ENCODE results near the gene THSD7B. TPM values are rescaled to one million over a fixed set of nuclear protein-coding genes. Genes with fewer than 3 reads are reported as not detected.
A peak's percentile ranks its signal among the peaks of the same experiment; 100 is the strongest.

THSD7B gene
- total and polyA plus RNA-seq, 4 donors = 3.9 to 10.8 (median 4.0) TPM

- Histone ChIP-seq H3K4me3 (ENCODE audit: low read depth, low read length) (no peak overlapping the region), H3K27ac (ENCODE audit: low read depth, low read length) (no peak overlapping the region), H3K4me1 (ENCODE audit: control insufficient read depth, insufficient read depth, low read length) (no peaks in the 10 kb centered on the region), H3K36me3 (ENCODE audit: control insufficient read depth, insufficient read depth, low read length) (no peaks in the 10 kb centered on the region), H3K9me3 (ENCODE audit: control insufficient read depth, insufficient read depth, low read length) (peaks cover 6% of the 10 kb centered on the region), H3K27me3 (ENCODE audit: control insufficient read depth, insufficient read depth, low read length) (no peaks in the 10 kb centered on the region)
- WGBS (ENCODE audit: insufficient coverage) = 78% methylated on average over 2 of the region's 4 CpGs
- DNase-seq (ENCODE audit: low read depth in 4 of 6, low spot score in 6 of 6) = no peak
These were observed 615.3 kb downstream of the THSD7B start for GRCh38 chr2:137380610-137381009.

- Histone ChIP-seq H3K4me3 (ENCODE audit: low read depth, low read length) (no peak overlapping the region), H3K27ac (ENCODE audit: low read depth, low read length) (no peak overlapping the region), H3K9me3 (ENCODE audit: control insufficient read depth, insufficient read depth, low read length) (peaks cover 6% of the 10 kb centered on the region), H3K36me3 (ENCODE audit: control insufficient read depth, insufficient read depth, low read length) (no peaks in the 10 kb centered on the region), H3K27me3 (ENCODE audit: control insufficient read depth, insufficient read depth, low read length) (no peaks in the 10 kb centered on the region), H3K4me1 (ENCODE audit: control insufficient read depth, insufficient read depth, low read length) (no peaks in the 10 kb centered on the region)
- WGBS (ENCODE audit: insufficient coverage) = 97% methylated on average over 8 of the region's 8 CpGs
- DNase-seq (ENCODE audit: low read depth in 4 of 6, low spot score in 6 of 6) = no peak
These were observed 616.4 kb downstream of the THSD7B start for GRCh38 chr2:137381731-137382130.

GRCh38 chr2:137383391-137383790 is 618.0 kb downstream of the THSD7B start:
- no peak overlapping the region for H3K4me3 ChIP-seq (ENCODE audit: low read depth, low read length)
- H3K27ac ChIP-seq (ENCODE audit: low read depth, low read length) = no peak overlapping the region
- peaks cover 6% of the 10 kb centered on the region for H3K9me3 ChIP-seq (ENCODE audit: control insufficient read depth, insufficient read depth, low read length)
- DNase-seq (ENCODE audit: low read depth in 4 of 6, low spot score in 6 of 6) = no peak
- no peaks in the 10 kb centered on the region for H3K36me3 ChIP-seq (ENCODE audit: control insufficient read depth, insufficient read depth, low read length)
- WGBS (ENCODE audit: insufficient coverage) = 89% methylated on average over 7 of the region's 7 CpGs
- no peaks in the 10 kb centered on the region for H3K27me3 ChIP-seq (ENCODE audit: control insufficient read depth, insufficient read depth, low read length)
- no peaks in the 10 kb centered on the region for H3K4me1 ChIP-seq (ENCODE audit: control insufficient read depth, insufficient read depth, low read length)

- Histone ChIP-seq H3K9me3 (ENCODE audit: control insufficient read depth, insufficient read depth, low read length) (peaks cover 6% of the 10 kb centered on the region), H3K27me3 (ENCODE audit: control insufficient read depth, insufficient read depth, low read length) (no peaks in the 10 kb centered on the region), H3K4me1 (ENCODE audit: control insufficient read depth, insufficient read depth, low read length) (no peaks in the 10 kb centered on the region), H3K36me3 (ENCODE audit: control insufficient read depth, insufficient read depth, low read length) (no peaks in the 10 kb centered on the region), H3K27ac (ENCODE audit: low read depth, low read length) (no peak overlapping the region), H3K4me3 (ENCODE audit: low read depth, low read length) (no peak overlapping the region)
- WGBS (ENCODE audit: insufficient coverage) = no CpG with 5 or more reads among the region's 2 CpGs
- no peak for DNase-seq (ENCODE audit: low read depth in 4 of 6, low spot score in 6 of 6)
These were observed 621.7 kb downstream of the THSD7B start for GRCh38 chr2:137387044-137387443.

GRCh38 chr2:137405496-137405895 is 640.2 kb downstream of the THSD7B start:
- H3K27ac ChIP-seq (ENCODE audit: low read depth, low read length) = no peak overlapping the region
- DNase-seq (ENCODE audit: low read depth in 4 of 6, low spot score in 6 of 6) = no peak

DNA sequence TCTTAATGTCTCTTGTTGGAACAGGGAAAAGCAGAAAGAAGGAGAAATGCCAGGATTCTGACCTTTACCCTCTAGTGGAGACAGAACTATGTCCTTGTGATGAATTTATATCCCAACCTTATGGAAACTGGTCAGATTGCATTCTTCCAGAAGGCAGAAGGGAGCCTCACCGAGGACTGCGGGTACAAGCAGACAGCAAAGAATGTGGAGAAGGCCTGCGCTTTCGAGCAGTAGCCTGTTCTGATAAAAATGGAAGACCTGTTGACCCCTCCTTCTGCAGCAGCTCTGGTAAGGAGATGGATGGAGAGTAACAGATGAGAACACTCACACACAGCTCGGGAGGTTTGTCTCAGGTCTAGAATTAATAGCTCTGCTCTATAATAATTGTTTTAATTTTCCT is 646.2 kb downstream of the THSD7B start:
- DNase-seq (ENCODE audit: low read depth in 4 of 6, low spot score in 6 of 6) = no peak
- Histone ChIP-seq H3K4me1 (ENCODE audit: control insufficient read depth, insufficient read depth, low read length) (no peaks in the 10 kb centered on the region), H3K36me3 (ENCODE audit: control insufficient read depth, insufficient read depth, low read length) (no peaks in the 10 kb centered on the region), H3K9me3 (ENCODE audit: control insufficient read depth, insufficient read depth, low read length) (no peaks in the 10 kb centered on the region), H3K27ac (ENCODE audit: low read depth, low read length) (no peak overlapping the region), H3K27me3 (ENCODE audit: control insufficient read depth, insufficient read depth, low read length) (no peaks in the 10 kb centered on the region), H3K4me3 (ENCODE audit: low read depth, low read length) (no peak overlapping the region)
- 100% methylated on average over 2 of the region's 5 CpGs for WGBS (ENCODE audit: insufficient coverage)

More at GRCh38 chr2:137405496-137405895, 640.2 kb downstream of the THSD7B start:
- no peaks in the 10 kb centered on the region for H3K27me3 ChIP-seq (ENCODE audit: control insufficient read depth, insufficient read depth, low read length)
- WGBS (ENCODE audit: insufficient coverage) = 86% methylated on average over 5 of the region's 7 CpGs
- no peaks in the 10 kb centered on the region for H3K4me1 ChIP-seq (ENCODE audit: control insufficient read depth, insufficient read depth, low read length)
- H3K9me3 ChIP-seq (ENCODE audit: control insufficient read depth, insufficient read depth, low read length) = no peaks in the 10 kb centered on the region
- H3K4me3 ChIP-seq (ENCODE audit: low read depth, low read length) = no peak overlapping the region
- H3K36me3 ChIP-seq (ENCODE audit: control insufficient read depth, insufficient read depth, low read length) = no peaks in the 10 kb centered on the region

- Histone ChIP-seq H3K36me3 (ENCODE audit: control insufficient read depth, insufficient read depth, low read length) (no peaks in the 10 kb centered on the region), H3K4me1 (ENCODE audit: control insufficient read depth, insufficient read depth, low read length) (no peaks in the 10 kb centered on the region), H3K4me3 (ENCODE audit: low read depth, low read length) (no peak overlapping the region), H3K9me3 (ENCODE audit: control insufficient read depth, insufficient read depth, low read length) (no peaks in the 10 kb centered on the region), H3K27ac (ENCODE audit: low read depth, low read length) (no peak overlapping the region), H3K27me3 (ENCODE audit: control insufficient read depth, insufficient read depth, low read length) (no peaks in the 10 kb centered on the region)
- WGBS (ENCODE audit: insufficient coverage) = 77% methylated on average over 3 of the region's 3 CpGs
- DNase-seq (ENCODE audit: low read depth in 4 of 6, low spot score in 6 of 6) = no peak
These were observed 655.4 kb downstream of the THSD7B start for GRCh38 chr2:137420744-137421143.

DNA sequence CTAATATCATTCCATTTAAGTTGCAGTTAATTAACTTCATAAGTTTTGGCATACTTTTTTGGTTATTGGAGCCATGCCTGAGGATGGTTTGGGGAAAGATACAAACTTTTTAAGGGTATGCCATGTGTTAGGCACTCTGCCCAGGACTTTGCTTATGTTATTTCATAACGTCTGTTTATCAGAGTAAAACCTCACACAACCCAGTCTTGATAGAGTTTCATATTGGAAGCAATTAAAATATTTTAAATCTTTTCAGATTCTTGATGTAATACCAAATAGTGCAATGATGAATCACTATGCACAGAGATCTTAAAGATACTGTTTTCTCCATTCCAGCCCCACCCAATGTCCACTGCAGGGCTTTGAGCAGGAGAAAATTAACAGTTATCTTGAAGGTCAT is 669.8 kb downstream of the THSD7B start:
- no peaks in the 10 kb centered on the region for H3K27me3 ChIP-seq (ENCODE audit: control insufficient read depth, insufficient read depth, low read length)
- H3K4me1 ChIP-seq (ENCODE audit: control insufficient read depth, insufficient read depth, low read length) = no peaks in the 10 kb centered on the region
- H3K9me3 ChIP-seq (ENCODE audit: control insufficient read depth, insufficient read depth, low read length) = no peaks in the 10 kb centered on the region
- no peak overlapping the region for H3K4me3 ChIP-seq (ENCODE audit: low read depth, low read length)
- no peak overlapping the region for H3K27ac ChIP-seq (ENCODE audit: low read depth, low read length)
- peak in 1 of 6 donors; percentile 76 for DNase-seq (ENCODE audit: low read depth in 4 of 6, low spot score in 6 of 6)
- no peaks in the 10 kb centered on the region for H3K36me3 ChIP-seq (ENCODE audit: control insufficient read depth, insufficient read depth, low read length)
- WGBS (ENCODE audit: insufficient coverage) = no CpG with 5 or more reads among the region's 1 CpG

GRCh38 chr2:137437386-137437785 is 672.0 kb downstream of the THSD7B start:
- no peaks in the 10 kb centered on the region for H3K9me3 ChIP-seq (ENCODE audit: control insufficient read depth, insufficient read depth, low read length)
- no peak for DNase-seq (ENCODE audit: low read depth in 4 of 6, low spot score in 6 of 6)
- no peaks in the 10 kb centered on the region for H3K36me3 ChIP-seq (ENCODE audit: control insufficient read depth, insufficient read depth, low read length)
- H3K27me3 ChIP-seq (ENCODE audit: control insufficient read depth, insufficient read depth, low read length) = no peaks in the 10 kb centered on the region
- no CpG with 5 or more reads among the region's 2 CpGs for WGBS (ENCODE audit: insufficient coverage)
- no peak overlapping the region for H3K27ac ChIP-seq (ENCODE audit: low read depth, low read length)
- H3K4me1 ChIP-seq (ENCODE audit: control insufficient read depth, insufficient read depth, low read length) = no peaks in the 10 kb centered on the region
- no peak overlapping the region for H3K4me3 ChIP-seq (ENCODE audit: low read depth, low read length)

GRCh38 chr2:137444970-137445369 is 679.6 kb downstream of the THSD7B start:
- Histone ChIP-seq H3K9me3 (ENCODE audit: control insufficient read depth, insufficient read depth, low read length) (no peaks in the 10 kb centered on the region), H3K4me3 (ENCODE audit: low read depth, low read length) (no peak overlapping the region), H3K27ac (ENCODE audit: low read depth, low read length) (no peak overlapping the region), H3K36me3 (ENCODE audit: control insufficient read depth, insufficient read depth, low read length) (no peaks in the 10 kb centered on the region), H3K27me3 (ENCODE audit: control insufficient read depth, insufficient read depth, low read length) (no peaks in the 10 kb centered on the region), H3K4me1 (ENCODE audit: control insufficient read depth, insufficient read depth, low read length) (no peaks in the 10 kb centered on the region)
- DNase-seq (ENCODE audit: low read depth in 4 of 6, low spot score in 6 of 6) = no peak
- WGBS (ENCODE audit: insufficient coverage) = no CpG with 5 or more reads among the region's 1 CpG

All from spinal cord (tissue), 10 donors.